Uterus (tissue), 2 donors: Measurements from ENCODE around the gene KRTAP19-2.

Experiments
- CTCF ChIP-seq, 4 experiments: fragments of 200-600 bp in 2 of 4; fragments of 450-650 bp in 2 of 4; sonication (generic) in 2 of 4; IDR thresholded peaks; one replicate each; pipeline ENCODE4 v1.5.1; 2016 to 2019; ENCODE audit warnings: antibody characterized with exemption in 4 of 4, mild to moderate bottlenecking in 2 of 4, moderate library complexity in 1 of 4
- POLR2A ChIP-seq, 2 donors: fragments of 450-650 bp; IDR thresholded peaks; one replicate each; pipeline ENCODE4 v1.6.1; 2016; ENCODE audit warnings: antibody characterized with exemption in 2 of 2, mild to moderate bottlenecking in 1 of 2, moderate library complexity in 1 of 2

DNA sequence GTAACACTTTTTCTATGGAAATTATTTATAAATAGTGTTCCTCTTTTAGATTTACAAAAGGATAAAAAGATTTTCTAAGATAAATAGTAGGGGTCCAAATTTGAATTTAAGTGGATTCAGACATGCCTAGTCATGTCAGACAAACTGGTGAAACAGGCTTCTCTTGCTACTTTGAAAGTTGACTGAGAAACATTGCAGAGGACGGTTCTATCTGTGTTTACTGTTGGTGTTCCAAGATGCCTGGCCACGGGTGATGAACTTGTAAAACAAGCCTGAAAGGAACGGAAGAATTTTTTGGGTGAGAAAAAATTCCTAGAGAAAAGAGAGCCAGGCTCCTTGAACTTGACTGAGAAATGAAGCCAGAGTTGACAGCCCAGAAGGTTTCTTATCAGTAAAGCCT is 9.2 kb downstream of the KRTAP19-2 start:
- TF ChIP-seq POLR2A (IDR thresholded peaks at IDR 0.05) (no peak), CTCF (IDR thresholded peaks at IDR 0.05) (no peak)
